WTC11 (cell line): Measurements from ENCODE around the gene HLA-G. TPM values are rescaled to one million over a fixed set of nuclear protein-coding genes. Genes with fewer than 3 reads are reported as not detected.

Source experiments
- ATAC-seq: fragments of 200-7000 bp; cut with Tn5 transposase; 2 replicates; pipeline ENCODE4 v1.10.0; 2021; ENCODE audit warnings: mild to moderate bottlenecking, moderate library complexity
- CTCF ChIA-PET: fragments of 300-600 bp; sonication (Branson Sonifier 250); formaldehyde crosslinking; loops from one replicate; lab custom pipeline; 2021; ENCODE audit warnings: antibody characterized with exemption; lab: Charles Lee
- POLR2A ChIA-PET: fragments of 350-600 bp; sonication (Branson Sonifier 250); formaldehyde crosslinking; loops from one replicate; lab custom pipeline; 2021; ENCODE audit warnings: antibody characterized with exemption; lab: Charles Lee
- DNase-seq: peaks from one replicate; pipeline ENCODE4 v3.0.0; 2021; ENCODE audit warnings: low spot score
- H3K27ac Mint-ChIP-seq: 2 replicates; pipeline ENCODE4 v1.8.0; 2021; ENCODE audit warnings: mixed read lengths
- H3K27me3 Mint-ChIP-seq: 2 replicates; pipeline ENCODE4 v1.8.0; 2021; ENCODE audit warnings: low read depth, mild to moderate bottlenecking, moderate library complexity, mixed read lengths
- H3K36me3 Mint-ChIP-seq: 2 replicates; pipeline ENCODE4 v1.8.0; 2021; ENCODE audit warnings: mixed read lengths
- H3K4me1 Mint-ChIP-seq: 2 replicates; pipeline ENCODE4 v1.8.0; 2022; ENCODE audit warnings: mixed read lengths
- H3K4me3 Mint-ChIP-seq: 2 replicates; pipeline ENCODE4 v1.8.0; 2021; ENCODE audit warnings: mild to moderate bottlenecking, moderate library complexity, mixed read lengths
- H3K9me3 Mint-ChIP-seq: 2 replicates; pipeline ENCODE4 v1.8.0; 2021; ENCODE audit warnings: mixed read lengths
- CBFB ChIP-seq: sonication (generic); formaldehyde crosslinking; IDR thresholded peaks from 2 replicates; pipeline ENCODE4 v1.8.1; 2022; ENCODE audit warnings: mild to moderate bottlenecking, low read depth, missing genetic modification reagents
- FOXP1 ChIP-seq: sonication (generic); formaldehyde crosslinking; IDR thresholded peaks from 2 replicates; pipeline ENCODE4 v1.8.0; 2022; ENCODE audit warnings: missing genetic modification reagents, mild to moderate bottlenecking, moderate library complexity, borderline replicate concordance
- HMGA2 ChIP-seq: fragments of 250-450 bp; sonication (Bioruptor Pico); IDR thresholded peaks from 2 replicates; pipeline ENCODE4 v1.4.0; 2021; ENCODE audit warnings: mild to moderate bottlenecking, moderate library complexity
- NFYB ChIP-seq: sonication (generic); formaldehyde crosslinking; conservative IDR thresholded peaks from 2 replicates; pipeline ENCODE4 v1.8.0; 2022; ENCODE audit warnings: low read depth, missing genetic modification reagents
- ZNF121 ChIP-seq: sonication (generic); formaldehyde crosslinking; IDR thresholded peaks from 2 replicates; pipeline ENCODE4 v1.8.0; 2023; ENCODE audit warnings: missing genetic modification reagents
- ZNF263 ChIP-seq: sonication (generic); formaldehyde crosslinking; IDR thresholded peaks from 2 replicates; pipeline ENCODE4 v1.8.1; 2022; ENCODE audit warnings: low read depth, mild to moderate bottlenecking, moderate library complexity, missing genetic modification reagents
- ZNF671 ChIP-seq: fragments of 250-450 bp; sonication (Bioruptor Pico); IDR thresholded peaks from 2 replicates; pipeline ENCODE4 v1.8.0; 2021; ENCODE audit warnings: mild to moderate bottlenecking
- total RNA-seq: library from RNA; stranded (reverse); gene quantifications from 3 replicates; pipeline ENCODE4 v1.2.3, GENCODE V29; 2021
- TF ChIP-seq, protein P1 (sequence below): sonication (generic); formaldehyde crosslinking; IDR thresholded peaks from 2 replicates; pipeline ENCODE4 v1.8.1; 2023; ENCODE audit warnings: mild to moderate bottlenecking, missing genetic modification reagents, moderate library complexity
- TF ChIP-seq, protein P2 (sequence below): sonication (generic); formaldehyde crosslinking; IDR thresholded peaks from 2 replicates; pipeline ENCODE4 v1.8.0; 2022; ENCODE audit warnings: mild to moderate bottlenecking, missing genetic modification reagents
- TF ChIP-seq, protein P3 (sequence below): fragments of 200-600 bp; IDR thresholded peaks from 2 replicates; pipeline ENCODE4 v1.8.0; 2022; ENCODE audit warnings: antibody characterized with exemption
- TF ChIP-seq, protein P4 (sequence below): sonication (generic); formaldehyde crosslinking; IDR thresholded peaks from 2 replicates; pipeline ENCODE4 v1.8.1; 2022; ENCODE audit warnings: mild to moderate bottlenecking, missing genetic modification reagents, moderate library complexity, borderline replicate concordance
- TF ChIP-seq, protein P5 (sequence below): sonication (generic); formaldehyde crosslinking; IDR thresholded peaks from 2 replicates; pipeline ENCODE4 v1.8.1; 2022; ENCODE audit warnings: low read depth, mild to moderate bottlenecking, moderate library complexity, missing genetic modification reagents, borderline replicate concordance
- TF ChIP-seq, protein P6 (sequence below): fragments of 250-450 bp; sonication (Bioruptor Pico); IDR thresholded peaks from 2 replicates; pipeline ENCODE4 v1.9.0; 2021; ENCODE audit warnings: mild to moderate bottlenecking
- TF ChIP-seq, protein P7 (sequence below): sonication (generic); formaldehyde crosslinking; IDR thresholded peaks from 2 replicates; pipeline ENCODE4 v1.8.1; 2023; ENCODE audit warnings: mild to moderate bottlenecking, missing genetic modification reagents
- TF ChIP-seq, protein P8 (sequence below): sonication (generic); formaldehyde crosslinking; IDR thresholded peaks from 2 replicates; pipeline ENCODE4 v1.8.1; 2023; ENCODE audit warnings: mild to moderate bottlenecking, missing genetic modification reagents

HLA-G gene
- total RNA-seq, 1 experiment from 2014 or later = 1.7 TPM

DNA sequence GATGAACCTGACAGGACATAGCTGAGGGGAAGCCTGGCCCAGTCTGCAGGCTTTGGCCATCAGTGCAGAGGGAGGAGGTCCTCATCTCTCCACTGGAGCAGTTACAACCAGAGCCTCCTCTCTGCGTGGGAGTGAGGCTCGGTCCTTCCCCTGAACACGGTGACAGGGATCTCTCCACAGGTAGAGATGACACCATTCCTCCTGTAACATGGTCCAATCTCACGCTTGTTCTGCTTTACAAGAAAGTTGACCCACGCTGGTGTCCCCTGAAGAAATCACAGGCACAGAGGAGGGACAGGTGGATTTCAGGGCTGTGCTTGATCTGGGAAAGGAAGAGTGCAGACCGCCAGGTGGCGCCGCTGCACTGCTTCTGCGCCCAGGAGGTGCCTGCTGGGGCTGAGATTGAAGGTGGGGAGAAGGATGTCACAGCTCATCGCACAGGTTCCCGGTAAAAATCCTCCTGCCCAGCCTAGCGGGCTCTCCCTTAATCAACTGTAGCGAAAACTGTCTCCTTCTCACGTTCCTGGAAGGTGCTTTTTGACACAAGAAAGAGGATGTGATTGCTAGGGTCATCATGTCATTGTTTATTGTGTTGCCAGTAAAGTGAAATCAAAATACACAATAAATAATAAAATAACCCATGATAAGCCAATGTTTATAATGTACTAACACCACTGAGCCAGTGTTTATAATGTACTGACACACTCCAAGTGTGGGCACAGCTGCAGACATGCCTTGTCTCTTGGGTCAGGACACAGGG is 20.4 kb downstream of the HLA-G start:
- H3K36me3 Mint-ChIP-seq = no peaks in the 10 kb centered on the region; the same call in 1 of the 2 replicates
- no peak overlapping the region for H3K4me3 Mint-ChIP-seq
- H3K9me3 Mint-ChIP-seq = peaks cover 10% of the 10 kb centered on the region
- POLR2A ChIA-PET = interaction anchor here (1.0 kb wide), 1 partner anchor 213 kb away, joined by 3 read pairs; the partner anchor contains the start of gene POLR1H
- no peak for TF ChIP-seq ZNF121 (CRISPR knock-in tag)
- TF ChIP-seq, protein P1, sequence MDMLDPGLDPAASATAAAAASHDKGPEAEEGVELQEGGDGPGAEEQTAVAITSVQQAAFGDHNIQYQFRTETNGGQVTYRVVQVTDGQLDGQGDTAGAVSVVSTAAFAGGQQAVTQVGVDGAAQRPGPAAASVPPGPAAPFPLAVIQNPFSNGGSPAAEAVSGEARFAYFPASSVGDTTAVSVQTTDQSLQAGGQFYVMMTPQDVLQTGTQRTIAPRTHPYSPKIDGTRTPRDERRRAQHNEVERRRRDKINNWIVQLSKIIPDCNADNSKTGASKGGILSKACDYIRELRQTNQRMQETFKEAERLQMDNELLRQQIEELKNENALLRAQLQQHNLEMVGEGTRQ (CRISPR knock-in tag) = no peak
- TF ChIP-seq, protein P2, sequence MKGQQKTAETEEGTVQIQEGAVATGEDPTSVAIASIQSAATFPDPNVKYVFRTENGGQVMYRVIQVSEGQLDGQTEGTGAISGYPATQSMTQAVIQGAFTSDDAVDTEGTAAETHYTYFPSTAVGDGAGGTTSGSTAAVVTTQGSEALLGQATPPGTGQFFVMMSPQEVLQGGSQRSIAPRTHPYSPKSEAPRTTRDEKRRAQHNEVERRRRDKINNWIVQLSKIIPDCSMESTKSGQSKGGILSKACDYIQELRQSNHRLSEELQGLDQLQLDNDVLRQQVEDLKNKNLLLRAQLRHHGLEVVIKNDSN = no peak
- TF ChIP-seq, protein P3, sequence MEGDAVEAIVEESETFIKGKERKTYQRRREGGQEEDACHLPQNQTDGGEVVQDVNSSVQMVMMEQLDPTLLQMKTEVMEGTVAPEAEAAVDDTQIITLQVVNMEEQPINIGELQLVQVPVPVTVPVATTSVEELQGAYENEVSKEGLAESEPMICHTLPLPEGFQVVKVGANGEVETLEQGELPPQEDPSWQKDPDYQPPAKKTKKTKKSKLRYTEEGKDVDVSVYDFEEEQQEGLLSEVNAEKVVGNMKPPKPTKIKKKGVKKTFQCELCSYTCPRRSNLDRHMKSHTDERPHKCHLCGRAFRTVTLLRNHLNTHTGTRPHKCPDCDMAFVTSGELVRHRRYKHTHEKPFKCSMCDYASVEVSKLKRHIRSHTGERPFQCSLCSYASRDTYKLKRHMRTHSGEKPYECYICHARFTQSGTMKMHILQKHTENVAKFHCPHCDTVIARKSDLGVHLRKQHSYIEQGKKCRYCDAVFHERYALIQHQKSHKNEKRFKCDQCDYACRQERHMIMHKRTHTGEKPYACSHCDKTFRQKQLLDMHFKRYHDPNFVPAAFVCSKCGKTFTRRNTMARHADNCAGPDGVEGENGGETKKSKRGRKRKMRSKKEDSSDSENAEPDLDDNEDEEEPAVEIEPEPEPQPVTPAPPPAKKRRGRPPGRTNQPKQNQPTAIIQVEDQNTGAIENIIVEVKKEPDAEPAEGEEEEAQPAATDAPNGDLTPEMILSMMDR = peak; percentile 95
- TF ChIP-seq, protein P4, sequence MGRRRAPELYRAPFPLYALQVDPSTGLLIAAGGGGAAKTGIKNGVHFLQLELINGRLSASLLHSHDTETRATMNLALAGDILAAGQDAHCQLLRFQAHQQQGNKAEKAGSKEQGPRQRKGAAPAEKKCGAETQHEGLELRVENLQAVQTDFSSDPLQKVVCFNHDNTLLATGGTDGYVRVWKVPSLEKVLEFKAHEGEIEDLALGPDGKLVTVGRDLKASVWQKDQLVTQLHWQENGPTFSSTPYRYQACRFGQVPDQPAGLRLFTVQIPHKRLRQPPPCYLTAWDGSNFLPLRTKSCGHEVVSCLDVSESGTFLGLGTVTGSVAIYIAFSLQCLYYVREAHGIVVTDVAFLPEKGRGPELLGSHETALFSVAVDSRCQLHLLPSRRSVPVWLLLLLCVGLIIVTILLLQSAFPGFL (CRISPR knock-in tag) = no peak
- TF ChIP-seq ZNF263 (CRISPR knock-in tag) = no peak
- no peak for TF ChIP-seq NFYB (CRISPR knock-in tag)
- TF ChIP-seq, all 79 proteins: peak for 1
- Mint-ChIP-seq H3K4me1 (peaks cover 30% of the 10 kb centered on the region), H3K27me3 (peaks cover 56% of the 10 kb centered on the region), H3K27ac (no peak overlapping the region)
- peak; percentile 91 for DNase-seq
- ATAC-seq = peak; percentile 85
- CTCF ChIA-PET = interaction anchor here (0.6 to 1.9 kb wide), 23 partner anchors 10 to 320 kb away, joined by 3 to 16 read pairs (median 4); partner anchors contain the start of gene POLR1H

DNA sequence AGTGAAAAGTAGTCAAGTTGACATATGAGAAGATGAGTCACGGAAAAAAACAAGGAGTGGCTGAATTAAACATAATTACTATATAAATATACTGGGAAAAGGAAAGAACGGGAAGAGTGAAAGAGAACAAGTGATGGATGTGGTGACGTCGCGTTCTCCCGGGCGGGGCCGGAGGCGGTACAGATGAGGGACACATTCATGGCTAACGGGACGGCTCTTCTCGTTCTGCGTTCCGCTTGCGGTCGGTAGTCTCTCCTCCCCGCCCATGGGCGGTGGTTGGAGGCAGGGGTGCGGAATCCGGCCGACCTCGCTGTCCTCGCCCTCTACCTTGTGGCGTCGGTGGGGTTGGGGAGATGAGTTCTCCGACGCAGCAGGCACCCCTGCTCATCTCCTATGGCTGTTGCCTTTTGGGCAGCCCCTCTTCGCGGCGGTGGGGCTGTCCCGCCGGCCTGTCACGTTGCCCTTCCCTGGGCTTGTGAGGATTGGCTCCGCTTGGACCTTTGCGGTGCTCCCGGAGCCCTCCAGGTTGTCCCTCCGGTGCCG is 22.5 kb downstream of the HLA-G start:
- ATAC-seq = peak; percentile 64
- Mint-ChIP-seq H3K27me3 (peaks cover 75% of the 10 kb centered on the region), H3K36me3 (no peaks in the 10 kb centered on the region; the same call in 1 of the 2 replicates), H3K4me3 (peak overlapping the region; percentile 60), H3K9me3 (peaks cover 6% of the 10 kb centered on the region), H3K4me1 (peaks cover 16% of the 10 kb centered on the region), H3K27ac (no peak overlapping the region)
- peak; percentile 53 for DNase-seq
- ChIA-PET POLR2A (no interaction called here), CTCF (interaction anchor here (1.0 kb wide), 1 partner anchor 91 kb away, joined by 3 read pairs; no protein-coding TSS in a partner anchor)
- TF ChIP-seq, protein P5, sequence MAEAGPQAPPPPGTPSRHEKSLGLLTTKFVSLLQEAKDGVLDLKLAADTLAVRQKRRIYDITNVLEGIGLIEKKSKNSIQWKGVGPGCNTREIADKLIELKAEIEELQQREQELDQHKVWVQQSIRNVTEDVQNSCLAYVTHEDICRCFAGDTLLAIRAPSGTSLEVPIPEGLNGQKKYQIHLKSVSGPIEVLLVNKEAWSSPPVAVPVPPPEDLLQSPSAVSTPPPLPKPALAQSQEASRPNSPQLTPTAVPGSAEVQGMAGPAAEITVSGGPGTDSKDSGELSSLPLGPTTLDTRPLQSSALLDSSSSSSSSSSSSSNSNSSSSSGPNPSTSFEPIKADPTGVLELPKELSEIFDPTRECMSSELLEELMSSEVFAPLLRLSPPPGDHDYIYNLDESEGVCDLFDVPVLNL = no peak
- TF ChIP-seq, protein P3 = no peak
- TF ChIP-seq, protein P6, sequence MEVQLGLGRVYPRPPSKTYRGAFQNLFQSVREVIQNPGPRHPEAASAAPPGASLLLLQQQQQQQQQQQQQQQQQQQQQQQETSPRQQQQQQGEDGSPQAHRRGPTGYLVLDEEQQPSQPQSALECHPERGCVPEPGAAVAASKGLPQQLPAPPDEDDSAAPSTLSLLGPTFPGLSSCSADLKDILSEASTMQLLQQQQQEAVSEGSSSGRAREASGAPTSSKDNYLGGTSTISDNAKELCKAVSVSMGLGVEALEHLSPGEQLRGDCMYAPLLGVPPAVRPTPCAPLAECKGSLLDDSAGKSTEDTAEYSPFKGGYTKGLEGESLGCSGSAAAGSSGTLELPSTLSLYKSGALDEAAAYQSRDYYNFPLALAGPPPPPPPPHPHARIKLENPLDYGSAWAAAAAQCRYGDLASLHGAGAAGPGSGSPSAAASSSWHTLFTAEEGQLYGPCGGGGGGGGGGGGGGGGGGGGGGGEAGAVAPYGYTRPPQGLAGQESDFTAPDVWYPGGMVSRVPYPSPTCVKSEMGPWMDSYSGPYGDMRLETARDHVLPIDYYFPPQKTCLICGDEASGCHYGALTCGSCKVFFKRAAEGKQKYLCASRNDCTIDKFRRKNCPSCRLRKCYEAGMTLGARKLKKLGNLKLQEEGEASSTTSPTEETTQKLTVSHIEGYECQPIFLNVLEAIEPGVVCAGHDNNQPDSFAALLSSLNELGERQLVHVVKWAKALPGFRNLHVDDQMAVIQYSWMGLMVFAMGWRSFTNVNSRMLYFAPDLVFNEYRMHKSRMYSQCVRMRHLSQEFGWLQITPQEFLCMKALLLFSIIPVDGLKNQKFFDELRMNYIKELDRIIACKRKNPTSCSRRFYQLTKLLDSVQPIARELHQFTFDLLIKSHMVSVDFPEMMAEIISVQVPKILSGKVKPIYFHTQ (CRISPR knock-in tag) = no peak
- TF ChIP-seq ZNF263 (CRISPR knock-in tag) (peak; percentile 67; the same call in 1 of the 2 replicates), ZNF671 (CRISPR knock-in tag) (no peak), HMGA2 (no peak), FOXP1 (CRISPR knock-in tag) (no peak), CBFB (CRISPR knock-in tag) (no peak)
- TF ChIP-seq, protein P7, sequence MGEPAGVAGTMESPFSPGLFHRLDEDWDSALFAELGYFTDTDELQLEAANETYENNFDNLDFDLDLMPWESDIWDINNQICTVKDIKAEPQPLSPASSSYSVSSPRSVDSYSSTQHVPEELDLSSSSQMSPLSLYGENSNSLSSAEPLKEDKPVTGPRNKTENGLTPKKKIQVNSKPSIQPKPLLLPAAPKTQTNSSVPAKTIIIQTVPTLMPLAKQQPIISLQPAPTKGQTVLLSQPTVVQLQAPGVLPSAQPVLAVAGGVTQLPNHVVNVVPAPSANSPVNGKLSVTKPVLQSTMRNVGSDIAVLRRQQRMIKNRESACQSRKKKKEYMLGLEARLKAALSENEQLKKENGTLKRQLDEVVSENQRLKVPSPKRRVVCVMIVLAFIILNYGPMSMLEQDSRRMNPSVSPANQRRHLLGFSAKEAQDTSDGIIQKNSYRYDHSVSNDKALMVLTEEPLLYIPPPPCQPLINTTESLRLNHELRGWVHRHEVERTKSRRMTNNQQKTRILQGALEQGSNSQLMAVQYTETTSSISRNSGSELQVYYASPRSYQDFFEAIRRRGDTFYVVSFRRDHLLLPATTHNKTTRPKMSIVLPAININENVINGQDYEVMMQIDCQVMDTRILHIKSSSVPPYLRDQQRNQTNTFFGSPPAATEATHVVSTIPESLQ (CRISPR knock-in tag) = no peak
- TF ChIP-seq, protein P8, sequence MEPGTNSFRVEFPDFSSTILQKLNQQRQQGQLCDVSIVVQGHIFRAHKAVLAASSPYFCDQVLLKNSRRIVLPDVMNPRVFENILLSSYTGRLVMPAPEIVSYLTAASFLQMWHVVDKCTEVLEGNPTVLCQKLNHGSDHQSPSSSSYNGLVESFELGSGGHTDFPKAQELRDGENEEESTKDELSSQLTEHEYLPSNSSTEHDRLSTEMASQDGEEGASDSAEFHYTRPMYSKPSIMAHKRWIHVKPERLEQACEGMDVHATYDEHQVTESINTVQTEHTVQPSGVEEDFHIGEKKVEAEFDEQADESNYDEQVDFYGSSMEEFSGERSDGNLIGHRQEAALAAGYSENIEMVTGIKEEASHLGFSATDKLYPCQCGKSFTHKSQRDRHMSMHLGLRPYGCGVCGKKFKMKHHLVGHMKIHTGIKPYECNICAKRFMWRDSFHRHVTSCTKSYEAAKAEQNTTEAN (CRISPR knock-in tag) = no peak
